Lower lobe of right lung (tissue), 2 donors: ENCODE measurements around the gene TPRN. TPM values are rescaled to one million over a fixed set of nuclear protein-coding genes. Genes with fewer than 3 reads are reported as not detected.
A peak's percentile ranks its signal among the peaks of the same experiment; 100 is the strongest.

ENCODE experiments used
- ATAC-seq, 2 donors: fragments of 200-7000 bp; cut with Tn5 transposase; one replicate each; pipeline ENCODE4 v1.9.1; 2020 to 2022; ENCODE audit warnings: mild to moderate bottlenecking in 2 of 2, moderate library complexity in 2 of 2
- DNase-seq: peaks from one replicate; pipeline ENCODE4 v3.0.0-alpha.2; 2020
- H3K27ac ChIP-seq: fragments of 200-600 bp; one replicate; pipeline ENCODE4 v1.8.0; 2022
- H3K27me3 ChIP-seq: fragments of 200-600 bp; one replicate; pipeline ENCODE4 v1.8.0; 2022; ENCODE audit warnings: low read depth
- H3K36me3 ChIP-seq: fragments of 200-600 bp; one replicate; pipeline ENCODE4 v1.8.0; 2022; ENCODE audit warnings: mild to moderate bottlenecking
- H3K4me1 ChIP-seq: fragments of 200-600 bp; one replicate; pipeline ENCODE4 v1.8.0; 2022
- H3K4me3 ChIP-seq: fragments of 200-600 bp; one replicate; pipeline ENCODE4 v1.8.0; 2022; ENCODE audit warnings: mild to moderate bottlenecking
- H3K9me3 ChIP-seq: fragments of 200-600 bp; one replicate; pipeline ENCODE4 v1.8.0; 2022
- intact Hi-C: fragments of 100-400 bp; cut with DNase I; formaldehyde crosslinking; loops from one replicate; pipeline ENCODE4 v1.11.0; 2022
- total RNA-seq: library from RNA; stranded (reverse); fragmentation: NEBNext Ultra II Directional; extraction: Animal tissue kit (Norgen Biotek cat#: 25700); gene quantifications from one replicate; pipeline ENCODE4 v1.2.1, GENCODE V29; 2021
- TF ChIP-seq, protein P1 (sequence below): fragments of 200-600 bp; IDR thresholded peaks from one replicate; pipeline ENCODE4 v1.8.0; 2022; ENCODE audit warnings: antibody characterized with exemption, mild to moderate bottlenecking
- donor health status: DM: no; HTN: yes; CAD: no; lungs with severe emphysema.

Gene TPRN
- total RNA-seq, 1 donor from 2014 or later: 17.8 TPM

DNA sequence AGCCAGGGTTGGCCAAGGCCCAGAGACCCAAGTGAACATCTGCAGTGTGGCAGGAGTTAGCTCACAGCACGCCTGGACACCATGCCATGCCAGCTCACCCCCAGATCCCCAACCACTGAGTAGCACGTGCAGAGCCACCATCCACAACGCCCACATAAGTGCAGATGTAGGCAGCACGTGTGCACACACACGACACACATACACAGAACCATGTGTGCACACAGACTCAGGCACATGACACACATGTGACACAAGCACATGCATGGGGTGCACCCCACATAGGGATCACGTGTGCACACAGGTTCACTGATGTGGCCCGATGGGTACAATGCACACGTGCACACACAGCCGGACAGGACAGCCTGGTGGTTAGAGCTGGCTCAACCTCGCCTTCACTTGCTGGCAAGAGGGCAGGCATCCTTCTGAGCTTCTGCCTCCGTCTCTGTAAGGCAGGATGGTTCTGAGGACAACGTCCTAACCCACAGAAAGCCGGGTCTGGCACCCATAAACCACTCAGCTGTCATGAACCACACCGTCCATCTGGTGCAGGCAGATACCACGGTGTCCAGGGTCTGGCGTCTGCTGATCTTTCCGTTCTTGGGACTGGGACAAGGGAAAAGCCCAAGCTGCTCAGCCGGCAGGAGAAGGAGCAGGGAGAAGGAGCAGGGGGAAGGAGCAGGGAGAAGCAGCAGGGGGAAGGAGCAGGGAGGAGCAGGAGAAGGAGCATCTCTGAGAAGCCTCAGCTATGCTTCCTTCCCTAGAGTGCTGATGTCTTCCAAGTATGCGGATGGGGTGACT lies 42.7 kb downstream of the TPRN start:
- no peak for DNase-seq
- Histone ChIP-seq H3K4me3 (no peak overlapping the region), H3K4me1 (peaks cover 16% of the 10 kb centered on the region), H3K27me3 (peaks cover 74% of the 10 kb centered on the region), H3K9me3 (no peaks in the 10 kb centered on the region), H3K36me3 (no peaks in the 10 kb centered on the region), H3K27ac (no peak overlapping the region)
- TF ChIP-seq, protein P1, sequence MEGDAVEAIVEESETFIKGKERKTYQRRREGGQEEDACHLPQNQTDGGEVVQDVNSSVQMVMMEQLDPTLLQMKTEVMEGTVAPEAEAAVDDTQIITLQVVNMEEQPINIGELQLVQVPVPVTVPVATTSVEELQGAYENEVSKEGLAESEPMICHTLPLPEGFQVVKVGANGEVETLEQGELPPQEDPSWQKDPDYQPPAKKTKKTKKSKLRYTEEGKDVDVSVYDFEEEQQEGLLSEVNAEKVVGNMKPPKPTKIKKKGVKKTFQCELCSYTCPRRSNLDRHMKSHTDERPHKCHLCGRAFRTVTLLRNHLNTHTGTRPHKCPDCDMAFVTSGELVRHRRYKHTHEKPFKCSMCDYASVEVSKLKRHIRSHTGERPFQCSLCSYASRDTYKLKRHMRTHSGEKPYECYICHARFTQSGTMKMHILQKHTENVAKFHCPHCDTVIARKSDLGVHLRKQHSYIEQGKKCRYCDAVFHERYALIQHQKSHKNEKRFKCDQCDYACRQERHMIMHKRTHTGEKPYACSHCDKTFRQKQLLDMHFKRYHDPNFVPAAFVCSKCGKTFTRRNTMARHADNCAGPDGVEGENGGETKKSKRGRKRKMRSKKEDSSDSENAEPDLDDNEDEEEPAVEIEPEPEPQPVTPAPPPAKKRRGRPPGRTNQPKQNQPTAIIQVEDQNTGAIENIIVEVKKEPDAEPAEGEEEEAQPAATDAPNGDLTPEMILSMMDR: no peak
- no peak for ATAC-seq
- intact Hi-C loops: no loop called here

DNA sequence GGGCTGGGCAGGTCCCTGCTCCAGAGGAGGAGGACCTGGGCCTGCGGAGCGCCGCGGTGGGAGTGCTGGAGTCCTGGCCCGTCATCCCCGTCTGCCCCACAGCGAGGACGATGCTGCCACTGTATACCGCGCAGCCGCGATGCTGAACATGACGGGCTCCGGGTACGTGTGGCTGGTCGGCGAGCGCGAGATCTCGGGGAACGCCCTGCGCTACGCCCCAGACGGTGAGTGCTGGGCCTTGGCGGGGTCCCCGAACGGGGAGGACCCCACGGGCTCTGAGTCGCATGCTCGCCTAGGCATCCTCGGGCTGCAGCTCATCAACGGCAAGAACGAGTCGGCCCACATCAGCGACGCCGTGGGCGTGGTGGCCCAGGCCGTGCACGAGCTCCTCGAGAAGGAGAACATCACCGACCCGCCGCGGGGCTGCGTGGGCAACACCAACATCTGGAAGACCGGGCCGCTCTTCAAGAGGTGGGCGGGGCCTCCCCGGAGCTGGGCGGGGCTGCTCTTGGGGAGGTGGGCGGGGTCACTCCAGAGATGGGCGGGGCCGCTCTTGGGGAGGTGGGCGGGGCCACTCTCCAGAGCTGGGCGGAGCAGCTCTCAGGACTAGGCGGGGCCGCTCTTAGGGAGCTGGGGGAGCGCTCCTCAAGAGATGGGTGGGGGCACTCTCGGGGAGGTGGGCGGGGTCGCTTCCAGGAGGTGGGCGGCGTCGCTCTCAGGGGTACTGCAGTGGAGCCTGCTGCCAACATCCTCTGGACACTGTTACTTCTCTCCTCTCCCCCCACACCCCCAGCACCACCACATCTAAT lies 43.8 kb downstream of the TPRN start:
- DNase-seq (peak; percentile 65), ATAC-seq (peak; percentile 69 to 76)
- H3K4me3 ChIP-seq: peak overlapping the region; percentile 11
- intact Hi-C loops: no loop called here
- peaks cover 6% of the 10 kb centered on the region for H3K4me1 ChIP-seq
- no peak overlapping the region for H3K27ac ChIP-seq
- TF ChIP-seq, protein P1: no peak
- no peaks in the 10 kb centered on the region for H3K9me3 ChIP-seq
- H3K36me3 ChIP-seq: no peaks in the 10 kb centered on the region
- H3K27me3 ChIP-seq: peaks cover 64% of the 10 kb centered on the region

DNA sequence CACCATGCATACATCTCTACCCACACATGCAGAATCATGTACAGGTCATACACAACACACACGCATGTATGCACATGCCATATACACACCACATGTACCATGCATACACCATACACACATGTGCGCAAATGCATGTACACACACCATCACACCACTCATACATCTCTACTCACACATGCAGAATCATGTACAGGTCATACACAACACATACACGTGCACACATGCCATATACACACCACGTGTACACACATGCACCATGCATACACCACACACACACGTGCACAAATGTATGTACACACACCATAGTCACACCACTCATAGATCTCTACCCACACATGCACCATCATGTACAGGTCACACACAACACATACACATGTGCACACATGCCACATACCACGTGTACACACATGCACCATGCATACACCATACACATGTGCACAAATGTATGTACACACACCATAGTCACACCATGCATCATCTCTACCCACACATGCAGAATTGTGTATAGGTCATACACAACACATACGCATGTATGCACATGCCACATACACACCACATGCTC lies 47.6 kb downstream of the TPRN start:
- DNase-seq (no peak), ATAC-seq (no peak)
- H3K27me3 ChIP-seq: peaks cover 32% of the 10 kb centered on the region
- no peak overlapping the region for H3K4me3 ChIP-seq
- TF ChIP-seq, protein P1: no peak
- H3K4me1 ChIP-seq: peaks cover 4% of the 10 kb centered on the region
- intact Hi-C loops: no loop called here
- H3K27ac ChIP-seq: no peak overlapping the region
- no peaks in the 10 kb centered on the region for H3K9me3 ChIP-seq
- no peaks in the 10 kb centered on the region for H3K36me3 ChIP-seq

DNA sequence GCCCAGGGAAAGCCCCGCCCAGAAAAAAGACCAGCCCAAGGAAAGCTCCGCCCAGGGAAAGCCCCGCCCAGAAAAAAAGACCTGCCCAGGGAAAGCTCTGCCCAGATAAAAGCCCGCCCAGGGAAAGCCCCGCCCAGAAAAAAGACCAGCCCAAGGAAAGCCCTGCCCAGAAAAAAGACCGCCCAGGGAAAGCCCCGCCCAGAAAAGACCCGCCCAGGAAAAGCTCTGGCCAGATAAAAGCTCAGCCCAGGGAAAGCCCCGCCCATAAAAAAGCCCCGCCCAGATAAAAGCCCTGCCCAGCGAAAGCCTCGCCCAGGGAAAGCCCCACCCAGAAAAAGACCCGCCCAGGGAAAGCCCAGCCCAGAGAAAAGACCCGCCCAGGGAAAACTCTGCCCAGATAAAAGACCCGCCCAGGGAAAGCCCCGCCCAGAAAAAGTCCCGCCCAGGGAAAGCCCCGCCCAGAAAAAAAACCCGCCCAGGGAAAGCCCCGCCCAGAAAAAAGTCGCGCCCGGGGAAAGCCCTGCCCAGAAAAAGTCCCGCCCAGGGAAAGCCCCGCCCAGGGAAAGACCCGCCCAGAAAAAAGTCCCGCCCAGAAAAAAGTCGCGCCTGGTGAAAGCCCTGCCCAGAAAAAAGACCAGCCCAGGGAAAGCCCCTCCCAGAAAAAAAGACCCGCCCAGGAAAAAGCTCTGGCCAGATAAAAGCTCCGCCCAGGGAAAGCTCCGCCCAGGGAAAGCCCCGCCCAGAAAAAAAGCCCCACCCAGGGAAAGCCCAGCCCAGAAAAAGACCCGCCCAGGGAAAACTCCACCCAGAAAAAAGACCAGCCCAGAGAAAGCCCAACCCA lies 49.7 kb downstream of the TPRN start:
- no peaks in the 10 kb centered on the region for H3K36me3 ChIP-seq
- H3K4me1 ChIP-seq: no peaks in the 10 kb centered on the region
- intact Hi-C loops: no loop called here
- ATAC-seq (peak; percentile 17 to 58), DNase-seq (no peak)
- H3K4me3 ChIP-seq: no peak overlapping the region
- peaks cover 30% of the 10 kb centered on the region for H3K27me3 ChIP-seq
- H3K9me3 ChIP-seq: no peaks in the 10 kb centered on the region
- TF ChIP-seq, protein P1: no peak
- H3K27ac ChIP-seq: no peak overlapping the region
